ENCODE measurements around the gene POU6F2. TPM values are rescaled to one million over a fixed set of nuclear protein-coding genes. Genes with fewer than 3 reads are reported as not detected.

The POU6F2 gene
- total RNA-seq, 1 experiment from 2014 or later: 3.9 TPM

DNA sequence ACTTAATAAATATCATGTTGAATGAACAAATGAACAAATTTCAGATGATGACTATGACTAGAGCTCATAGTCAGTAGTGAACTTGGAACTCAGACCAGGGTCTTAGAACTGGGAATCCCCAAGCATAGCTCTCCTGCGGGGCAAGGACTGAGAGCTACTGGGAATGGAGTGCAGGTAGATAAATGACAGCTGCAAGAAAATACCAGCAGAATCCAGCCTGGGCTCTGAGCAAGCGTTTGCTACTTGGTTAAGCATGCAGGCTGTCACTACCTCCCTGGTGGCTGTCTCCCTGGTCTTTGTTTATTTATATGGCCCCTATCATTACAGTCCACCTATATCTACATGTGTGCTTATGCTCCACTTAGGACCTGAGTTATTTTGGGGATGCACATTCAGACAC, 208.4 kb downstream of the POU6F2 start:
- TF ChIP-seq, protein P1, sequence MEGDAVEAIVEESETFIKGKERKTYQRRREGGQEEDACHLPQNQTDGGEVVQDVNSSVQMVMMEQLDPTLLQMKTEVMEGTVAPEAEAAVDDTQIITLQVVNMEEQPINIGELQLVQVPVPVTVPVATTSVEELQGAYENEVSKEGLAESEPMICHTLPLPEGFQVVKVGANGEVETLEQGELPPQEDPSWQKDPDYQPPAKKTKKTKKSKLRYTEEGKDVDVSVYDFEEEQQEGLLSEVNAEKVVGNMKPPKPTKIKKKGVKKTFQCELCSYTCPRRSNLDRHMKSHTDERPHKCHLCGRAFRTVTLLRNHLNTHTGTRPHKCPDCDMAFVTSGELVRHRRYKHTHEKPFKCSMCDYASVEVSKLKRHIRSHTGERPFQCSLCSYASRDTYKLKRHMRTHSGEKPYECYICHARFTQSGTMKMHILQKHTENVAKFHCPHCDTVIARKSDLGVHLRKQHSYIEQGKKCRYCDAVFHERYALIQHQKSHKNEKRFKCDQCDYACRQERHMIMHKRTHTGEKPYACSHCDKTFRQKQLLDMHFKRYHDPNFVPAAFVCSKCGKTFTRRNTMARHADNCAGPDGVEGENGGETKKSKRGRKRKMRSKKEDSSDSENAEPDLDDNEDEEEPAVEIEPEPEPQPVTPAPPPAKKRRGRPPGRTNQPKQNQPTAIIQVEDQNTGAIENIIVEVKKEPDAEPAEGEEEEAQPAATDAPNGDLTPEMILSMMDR (IDR thresholded peaks at IDR 0.05; ENCODE audit: insufficient read depth in 1 of 2, low read depth in 1 of 2, low read length in 1 of 2, severe bottlenecking in 1 of 2, unreplicated experiment in 1 of 2): no peak
- no peak overlapping the region for H3K4me3 ChIP-seq (ENCODE audit: low read depth, low read length)
- Mint-ChIP-seq H3K36me3 (ENCODE audit: insufficient read depth, unreplicated experiment) (no peaks in the 10 kb centered on the region), H3K9me3 (ENCODE audit: unreplicated experiment) (no peaks in the 10 kb centered on the region), H3K27ac (ENCODE audit: unreplicated experiment) (no peak overlapping the region), H3K4me3 (ENCODE audit: unreplicated experiment) (no peak overlapping the region), H3K27me3 (ENCODE audit: insufficient read depth, unreplicated experiment) (no peaks in the 10 kb centered on the region), H3K4me1 (ENCODE audit: low read depth, unreplicated experiment) (no peaks in the 10 kb centered on the region)
- H3K4me1 ChIP-seq: no peaks in the 10 kb centered on the region
- H3K36me3 ChIP-seq (ENCODE audit: control insufficient read depth, insufficient read depth, low read length): no peaks in the 10 kb centered on the region
- POLR2A ChIA-PET: no interaction called here
- no peak for DNase-seq
- intact Hi-C loops (cut with micrococcal nuclease; ENCODE audit: unreplicated experiment): no loop called here
- BruUV-seq (replicated peaks): no TSS peak
- H3K27me3 ChIP-seq (replicated peaks; ENCODE audit: control insufficient read depth, insufficient read depth, low read length): no peaks in the 10 kb centered on the region
- 0 out of 2 replicates have a peak, but pooled peaks cover 4% of the 10 kb centered on the region for H3K9me3 ChIP-seq
- CTCF ChIA-PET: no interaction called here

DNA sequence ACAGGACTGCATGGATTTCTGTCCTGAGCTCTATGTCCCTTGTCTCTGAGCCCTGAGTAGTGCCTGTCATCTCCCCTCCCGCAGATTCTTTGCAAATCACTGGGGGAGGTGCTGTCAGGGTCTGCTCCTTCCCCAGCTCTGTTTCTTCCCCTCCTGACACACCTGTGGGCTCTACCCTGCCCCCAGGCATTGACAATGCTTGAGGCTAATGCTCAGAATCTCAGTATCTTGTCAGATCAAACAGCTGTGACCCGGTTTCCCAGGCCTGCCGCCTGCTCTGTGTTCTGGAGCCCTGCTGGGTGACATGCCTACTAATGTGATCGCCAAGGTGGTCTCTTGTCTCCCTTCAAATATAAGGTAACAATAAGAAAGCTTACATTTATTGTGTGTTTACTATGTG, 209.0 kb downstream of the POU6F2 start:
- Histone ChIP-seq H3K4me3 (ENCODE audit: low read depth, low read length) (no peak overlapping the region), H3K27me3 (replicated peaks; ENCODE audit: control insufficient read depth, insufficient read depth, low read length) (no peaks in the 10 kb centered on the region), H3K9me3 (0 out of 2 replicates have a peak, but pooled peaks cover 4% of the 10 kb centered on the region), H3K36me3 (ENCODE audit: control insufficient read depth, insufficient read depth, low read length) (no peaks in the 10 kb centered on the region), H3K4me1 (no peaks in the 10 kb centered on the region)
- BruUV-seq (replicated peaks): no TSS peak
- intact Hi-C loops (cut with micrococcal nuclease; ENCODE audit: unreplicated experiment): no loop called here
- Mint-ChIP-seq H3K27ac (ENCODE audit: unreplicated experiment) (no peak overlapping the region), H3K9me3 (ENCODE audit: unreplicated experiment) (no peaks in the 10 kb centered on the region), H3K4me3 (ENCODE audit: unreplicated experiment) (no peak overlapping the region), H3K27me3 (ENCODE audit: insufficient read depth, unreplicated experiment) (no peaks in the 10 kb centered on the region), H3K4me1 (ENCODE audit: low read depth, unreplicated experiment) (no peaks in the 10 kb centered on the region), H3K36me3 (ENCODE audit: insufficient read depth, unreplicated experiment) (no peaks in the 10 kb centered on the region)
- POLR2A ChIA-PET: no interaction called here
- CTCF ChIA-PET: no interaction called here
- DNase-seq: no peak
- TF ChIP-seq, protein P1 (IDR thresholded peaks at IDR 0.05; ENCODE audit: insufficient read depth in 1 of 2, low read depth in 1 of 2, low read length in 1 of 2, severe bottlenecking in 1 of 2, unreplicated experiment in 1 of 2): no peak

DNA sequence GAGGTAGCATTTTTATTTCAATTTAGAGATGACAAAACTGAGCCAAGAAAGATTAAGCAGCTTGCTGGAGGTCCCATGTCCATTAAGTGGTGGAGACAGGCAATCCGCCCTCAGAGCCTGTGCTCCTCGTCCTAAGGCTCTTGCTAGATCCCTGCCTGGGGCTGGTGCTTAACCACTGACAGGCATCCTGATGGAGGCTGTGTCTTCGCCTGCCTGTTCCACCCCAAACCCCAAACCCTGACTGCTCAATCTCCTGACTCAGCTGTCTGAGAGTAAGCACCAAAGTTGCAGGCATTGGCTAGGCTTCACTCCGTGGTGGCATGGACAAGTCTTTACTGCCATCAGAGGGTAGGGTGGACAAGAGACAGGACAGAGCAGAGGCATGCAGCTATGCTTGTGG, 209.4 kb downstream of the POU6F2 start:
- no peaks in the 10 kb centered on the region for H3K4me1 ChIP-seq
- TF ChIP-seq, protein P1 (IDR thresholded peaks at IDR 0.05; ENCODE audit: insufficient read depth in 1 of 2, low read depth in 1 of 2, low read length in 1 of 2, severe bottlenecking in 1 of 2, unreplicated experiment in 1 of 2): no peak
- Mint-ChIP-seq H3K27me3 (ENCODE audit: insufficient read depth, unreplicated experiment) (peaks cover 2% of the 10 kb centered on the region), H3K9me3 (ENCODE audit: unreplicated experiment) (no peaks in the 10 kb centered on the region), H3K4me3 (ENCODE audit: unreplicated experiment) (no peak overlapping the region), H3K36me3 (ENCODE audit: insufficient read depth, unreplicated experiment) (no peaks in the 10 kb centered on the region), H3K4me1 (ENCODE audit: low read depth, unreplicated experiment) (no peaks in the 10 kb centered on the region), H3K27ac (ENCODE audit: unreplicated experiment) (no peak overlapping the region)
- CTCF ChIA-PET: no interaction called here
- H3K27me3 ChIP-seq (replicated peaks; ENCODE audit: control insufficient read depth, insufficient read depth, low read length): no peaks in the 10 kb centered on the region
- H3K36me3 ChIP-seq (ENCODE audit: control insufficient read depth, insufficient read depth, low read length): no peaks in the 10 kb centered on the region
- H3K4me3 ChIP-seq (ENCODE audit: low read depth, low read length): no peak overlapping the region
- no TSS peak for BruUV-seq (replicated peaks)
- intact Hi-C loops (cut with micrococcal nuclease; ENCODE audit: unreplicated experiment): no loop called here
- H3K9me3 ChIP-seq: 0 out of 2 replicates have a peak, but pooled peaks cover 4% of the 10 kb centered on the region
- POLR2A ChIA-PET: no interaction called here
- no peak for DNase-seq

Data from Caco-2 (cell line).